CMK (cell line): ENCODE measurements around the gene SLC44A5.

Source experiments
- DNase-seq: peaks from one replicate; pipeline ENCODE4 v3.0.0-alpha.2; 2010; ENCODE audit warnings: low read depth

The SLC44A5 gene

DNA sequence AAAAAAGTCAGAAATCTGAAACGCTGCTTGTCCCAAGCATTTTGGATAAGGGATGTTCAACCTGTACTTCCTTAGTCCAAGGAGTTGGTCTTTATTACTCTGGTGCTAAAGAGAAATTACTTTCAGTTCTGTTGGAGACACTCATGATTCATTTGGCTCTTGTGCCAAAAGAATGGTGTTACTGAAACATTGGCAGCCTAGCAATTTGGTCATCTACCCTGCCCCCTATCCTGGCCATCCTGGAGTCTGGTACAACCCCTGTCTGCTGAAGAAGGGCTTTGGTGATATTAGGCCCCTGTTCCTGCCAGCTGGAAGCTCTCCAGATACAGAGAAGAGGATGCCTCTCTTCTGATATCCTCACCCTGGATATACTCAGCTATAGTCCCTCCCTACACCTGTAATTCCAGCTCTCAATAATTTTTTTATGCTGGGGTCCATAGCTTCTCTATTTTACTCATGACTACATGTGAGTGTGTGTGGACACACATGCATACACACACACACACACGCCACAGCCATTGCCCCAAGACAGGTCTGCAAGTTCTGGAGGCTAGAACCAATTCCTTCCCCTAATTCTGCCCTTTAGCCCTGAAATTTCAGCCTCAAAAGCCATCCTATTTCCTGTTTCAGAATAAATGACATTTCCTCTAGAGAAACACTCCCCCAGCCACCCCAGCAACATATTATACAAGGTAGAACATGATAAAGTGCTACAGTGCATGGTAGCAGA, 436.7 kb downstream of the SLC44A5 start:
- no peak for DNase-seq

GRCh38 chr1:75172556-75172955, 438.4 kb downstream of the SLC44A5 start:
- no peak for DNase-seq

GRCh38 chr1:75171876-75172275, 439.0 kb downstream of the SLC44A5 start:
- DNase-seq: no peak

DNA sequence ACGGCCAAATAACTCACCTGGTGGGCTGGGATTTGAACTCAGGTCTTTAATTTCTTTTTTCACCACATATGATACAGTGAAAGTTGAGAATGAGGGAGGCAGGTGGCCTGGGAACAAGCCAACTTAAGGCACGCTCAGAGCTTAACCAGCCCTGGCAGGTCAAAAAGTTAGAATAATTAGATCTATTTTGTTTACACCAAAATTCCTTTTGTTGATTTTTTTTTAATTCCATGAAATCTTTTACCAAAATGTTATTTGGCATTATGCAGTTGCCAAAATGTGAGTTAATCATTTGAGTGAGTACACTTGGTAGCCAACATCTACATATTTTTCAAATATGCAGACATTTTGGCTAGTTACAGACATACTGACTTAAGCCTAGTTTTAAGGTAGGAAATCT, 439.9 kb downstream of the SLC44A5 start:
- DNase-seq: no peak

DNA sequence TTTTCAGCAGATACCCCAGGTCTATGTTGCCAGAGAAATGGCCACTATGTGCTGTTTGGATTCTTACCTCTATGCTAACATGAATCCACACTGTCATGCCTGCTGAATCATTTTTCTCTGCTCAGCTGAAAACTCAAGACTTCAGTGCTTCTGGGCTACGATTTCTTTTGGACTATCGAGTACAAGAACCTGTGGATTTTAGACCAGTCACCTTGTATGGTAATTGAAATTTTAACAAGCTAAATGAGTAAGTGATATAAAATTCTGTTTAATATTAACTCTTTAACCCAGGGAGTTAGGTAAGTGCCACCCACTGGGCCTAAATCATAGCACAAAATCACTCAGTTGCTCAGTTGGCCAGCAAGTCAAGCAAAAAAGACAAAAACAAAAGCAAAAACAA, 440.9 kb downstream of the SLC44A5 start:
- DNase-seq: no peak

GRCh38 chr1:75166821-75167220, 444.1 kb downstream of the SLC44A5 start:
- no peak for DNase-seq

- DNase-seq: no peak
Observed at GRCh38 chr1:75165264-75165663, 445.6 kb downstream of the SLC44A5 start.

- DNase-seq: no peak
Observed at GRCh38 chr1:75159154-75159553, 451.8 kb downstream of the SLC44A5 start.
